Naive B cell (primary cell): ENCODE data around the gene ERVFRD-1. TPM values are rescaled to one million over a fixed set of nuclear protein-coding genes. Genes with fewer than 3 reads are reported as not detected.
"Not testable (repeated sequence)": the region's sequence is repeated elsewhere in the genome, so short reads cannot be mapped to it uniquely, and the experiment has no call there.

Experiments
- ATAC-seq, 2 donors: fragments of 150-1000 bp; cut with Tn5 transposase; 2 replicates each; pipeline ENCODE4 v1.10.0; 2021; ENCODE audit warnings: low read depth in 2 of 2, mild to moderate bottlenecking in 2 of 2, moderate library complexity in 2 of 2
- DNase-seq: peaks from one replicate; pipeline ENCODE4 v3.0.0; 2022
- H3K27ac Mint-ChIP-seq, 6 donors: one replicate each; pipeline ENCODE4 v1.8.0; 2020 to 2022; ENCODE audit warnings: mild to moderate bottlenecking in 6 of 6, mixed read lengths in 6 of 6, moderate library complexity in 5 of 6, inconsistent platforms in 2 of 6
- H3K27me3 Mint-ChIP-seq, 3 donors: one replicate each; pipeline ENCODE4 v1.8.0; 2021 to 2022; ENCODE audit warnings: mixed read lengths in 3 of 3, mild to moderate bottlenecking in 1 of 3
- H3K36me3 Mint-ChIP-seq, 2 donors: one replicate each; pipeline ENCODE4 v1.8.0; 2020 to 2022; ENCODE audit warnings: mixed read lengths in 2 of 2, inconsistent platforms in 1 of 2, mild to moderate bottlenecking in 1 of 2
- H3K4me1 Mint-ChIP-seq, 3 donors: one replicate each; pipeline ENCODE4 v1.8.0; 2020 to 2022; ENCODE audit warnings: mixed read lengths in 3 of 3, inconsistent platforms in 1 of 3, mild to moderate bottlenecking in 1 of 3, moderate library complexity in 1 of 3
- H3K4me3 Mint-ChIP-seq, 8 donors: one replicate each; pipeline ENCODE4 v1.8.0; 2020 to 2022; ENCODE audit warnings: mild to moderate bottlenecking in 8 of 8, mixed read lengths in 8 of 8, moderate library complexity in 8 of 8, inconsistent platforms in 2 of 8
- H3K9me3 Mint-ChIP-seq, 7 donors: one replicate each; pipeline ENCODE4 v1.8.0; 2020 to 2022; ENCODE audit warnings: mixed read lengths in 7 of 7, mild to moderate bottlenecking in 5 of 7, inconsistent platforms in 2 of 7, moderate library complexity in 1 of 7
- polyA plus RNA-seq, 6 donors: library from polyadenylated mRNA; unstranded; fragments of 300-500 nt; fragmentation: Illumina TruSeq; gene quantifications; one replicate each; pipeline ENCODE4 v1.2.3, GENCODE V29; 2021; ENCODE audit warnings: low read depth in 6 of 6

The ERVFRD-1 gene
- polyA plus RNA-seq, 6 donors from 2014 or later, result 0.15 TPM; not detected in 5

DNA sequence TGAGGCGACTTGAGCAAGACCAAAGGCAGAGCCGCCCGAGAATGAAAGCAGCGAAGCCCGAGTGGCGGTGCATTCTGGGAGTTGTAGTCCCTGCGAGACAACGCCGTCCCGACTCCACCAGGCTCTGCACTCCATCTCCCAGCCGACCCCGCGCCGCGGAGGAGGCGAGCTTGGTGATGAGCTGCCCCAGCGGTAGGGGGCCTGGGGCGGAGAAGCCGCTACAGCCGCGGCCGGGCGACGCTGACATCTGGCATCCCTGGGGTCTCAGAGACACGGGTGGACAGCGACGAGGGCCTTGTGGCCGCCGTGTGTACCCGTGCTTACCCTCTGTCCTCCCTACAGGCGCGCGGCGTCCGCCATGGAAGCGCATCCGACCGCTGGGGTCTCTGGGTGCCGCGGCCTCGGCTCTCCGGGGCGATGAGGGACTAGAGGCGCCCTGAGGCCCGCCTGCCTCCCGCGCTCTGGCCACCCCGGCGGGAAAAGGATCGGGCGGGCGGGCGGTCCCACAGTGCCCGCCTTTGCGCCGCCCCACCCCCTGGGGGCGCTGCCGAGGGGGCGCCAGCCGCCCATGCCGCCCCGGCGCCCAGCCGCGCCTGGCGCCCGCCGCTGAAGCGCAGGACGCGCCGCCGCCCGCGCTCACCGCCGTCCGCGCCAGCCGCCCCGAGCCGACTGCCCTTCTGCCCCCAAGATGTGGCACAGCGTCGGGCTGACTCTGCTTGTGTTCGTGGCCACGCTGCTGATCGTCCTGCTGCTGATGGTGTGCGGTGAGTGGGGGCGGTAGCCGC is 17.7 kb downstream of the ERVFRD-1 start, which contains the start of gene SMIM13:
Gene SMIM13 (plus strand): TSS at position 209 of the 785 bp plus-strand sequence. CDS start 480 bp downstream, at position 689.
- peak; percentile 95 for DNase-seq
- Mint-ChIP-seq H3K9me3 (no peaks in the 10 kb centered on the region), H3K36me3 (no peaks in the 10 kb centered on the region), H3K27ac (peak within 1 kb of the TSS; percentile 95 to 98 (median 96)), H3K27me3 (peaks cover 0 to 4% (median 0%) of the 10 kb centered on the region in 3 donors), H3K4me3 (peak within 1 kb of the TSS; percentile 90 to 99 (median 98)), H3K4me1 (peaks cover 16 to 26% (median 25%) of the 10 kb centered on the region in 3 donors)
- ATAC-seq, result peak; percentile 90

DNA sequence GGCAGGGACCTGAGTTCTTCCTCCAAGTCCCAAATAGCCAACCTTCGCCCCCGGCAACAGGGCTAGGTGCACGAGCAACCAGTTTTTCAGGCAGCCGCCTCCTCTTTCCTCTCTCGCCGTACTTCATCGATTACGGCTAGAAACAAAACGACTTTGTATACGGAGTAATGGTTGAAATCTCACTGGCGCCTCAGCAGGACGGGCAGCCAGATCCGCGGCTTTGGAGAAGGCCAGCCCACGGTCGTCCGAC is 18.2 kb downstream of the ERVFRD-1 start:
- peak overlapping the region; percentile 90 to 98 (median 97) for H3K4me3 Mint-ChIP-seq
- peaks cover 0 to 9% (median 0%) of the 10 kb centered on the region in 3 donors for H3K27me3 Mint-ChIP-seq
- H3K4me1 Mint-ChIP-seq, result peaks cover 16 to 26% (median 25%) of the 10 kb centered on the region in 3 donors
- DNase-seq, result no peak
- H3K27ac Mint-ChIP-seq, result peak overlapping the region; percentile 94 to 98 (median 96)
- peak; percentile 14 to 20 for ATAC-seq
- H3K9me3 Mint-ChIP-seq, result peaks cover 0 to 2% (median 0%) of the 10 kb centered on the region in 7 donors
- H3K36me3 Mint-ChIP-seq, result no peaks in the 10 kb centered on the region

DNA sequence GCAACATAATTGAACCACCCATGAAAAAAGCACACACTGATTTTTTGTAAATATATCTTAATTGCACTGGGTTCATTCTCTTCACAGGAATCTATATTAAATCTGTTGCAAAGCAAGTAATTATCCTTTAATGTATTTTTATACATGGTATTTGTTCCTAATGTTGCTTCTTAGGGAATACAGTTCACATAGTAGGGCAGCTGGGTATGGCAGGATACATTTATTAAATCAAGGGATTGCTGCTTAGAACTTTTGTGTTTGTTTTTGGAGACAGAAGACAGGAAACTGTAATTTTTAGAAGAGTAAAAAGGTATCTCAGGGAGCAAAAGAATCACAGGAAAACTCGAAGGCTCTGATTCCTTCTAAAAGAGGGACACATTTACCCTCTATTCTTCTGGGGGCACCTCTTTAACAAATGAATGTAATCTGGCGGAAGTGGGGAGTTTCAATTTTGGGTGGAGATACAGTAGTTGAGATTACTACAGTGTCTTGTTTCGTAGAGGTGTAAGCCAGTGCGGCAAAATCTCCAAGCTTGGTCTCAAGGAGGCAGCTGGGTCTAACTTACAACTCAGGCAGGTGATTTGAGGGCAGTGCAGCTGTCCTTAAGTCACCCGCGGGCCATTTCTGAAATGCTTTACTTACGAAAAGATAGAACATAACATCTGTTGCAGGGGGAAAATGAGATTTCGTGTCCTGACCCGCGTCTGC is 18.7 kb downstream of the ERVFRD-1 start:
- Mint-ChIP-seq H3K4me3 (peak overlapping the region; percentile 90 to 98 (median 97)), H3K4me1 (peaks cover 16 to 26% (median 25%) of the 10 kb centered on the region in 3 donors), H3K36me3 (no peaks in the 10 kb centered on the region), H3K9me3 (peaks cover 0 to 3% (median 0%) of the 10 kb centered on the region in 7 donors), H3K27ac (peak overlapping the region; percentile 94 to 98 (median 96)), H3K27me3 (peaks cover 0 to 14% (median 0%) of the 10 kb centered on the region in 3 donors)
- DNase-seq (no peak), ATAC-seq (peak; percentile 8 to 10)

DNA sequence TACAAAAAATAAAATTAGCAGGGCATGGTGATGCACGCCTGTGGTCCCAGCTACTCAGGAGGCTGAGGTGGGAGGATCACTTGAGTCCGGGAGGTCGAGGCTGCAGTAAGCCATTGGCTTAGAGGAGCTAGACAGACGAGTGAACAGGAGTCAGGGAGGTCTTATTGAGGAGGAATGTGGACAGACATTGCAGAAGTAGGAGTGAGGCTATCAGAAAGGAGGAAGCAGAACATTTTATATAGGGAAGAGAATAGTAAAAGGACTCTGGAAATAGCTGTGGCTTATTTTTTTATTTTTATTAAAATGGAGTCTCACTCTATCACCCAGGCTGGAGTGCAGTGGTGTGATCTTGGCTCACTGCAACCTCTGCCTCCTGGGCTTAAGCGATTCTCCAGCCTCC is 20.4 kb downstream of the ERVFRD-1 start:
- not testable (repeated sequence) for ATAC-seq, H3K36me3 Mint-ChIP-seq, H3K9me3 Mint-ChIP-seq, DNase-seq
- peak overlapping the region in 1 of 6 donors; percentile 81 for H3K27ac Mint-ChIP-seq
- H3K4me3 Mint-ChIP-seq, result peak overlapping the region in 2 of 8 donors; percentile 9 to 69
- H3K4me1 Mint-ChIP-seq, result peaks cover 13 to 23% (median 20%) of the 10 kb centered on the region in 3 donors
- H3K27me3 Mint-ChIP-seq, result peaks cover 0 to 14% (median 0%) of the 10 kb centered on the region in 3 donors

DNA sequence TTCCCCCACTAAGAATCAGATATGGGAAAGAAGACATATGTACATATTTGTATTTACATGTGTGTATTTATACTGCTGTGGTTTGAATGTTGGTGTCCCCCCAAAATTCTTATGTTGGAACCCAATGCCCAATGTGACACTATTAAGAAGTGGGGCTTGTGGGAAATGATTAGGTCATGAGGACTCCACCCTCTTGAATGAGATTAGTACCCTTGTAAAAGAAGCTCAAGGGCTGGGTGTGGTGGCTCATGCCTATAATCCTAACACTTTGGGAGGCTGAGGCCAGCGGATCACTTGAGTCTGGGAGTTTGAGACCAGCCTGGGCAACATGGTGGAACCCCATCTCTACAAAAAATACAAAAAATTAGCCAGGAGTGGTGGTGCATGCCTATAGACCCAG is 21.8 kb downstream of the ERVFRD-1 start:
- H3K27ac Mint-ChIP-seq, result peak overlapping the region in 1 of 6 donors; percentile 47
- no peak overlapping the region for H3K4me3 Mint-ChIP-seq
- peaks cover 0 to 4% (median 0%) of the 10 kb centered on the region in 7 donors for H3K9me3 Mint-ChIP-seq
- peaks cover 10 to 12% (median 12%) of the 10 kb centered on the region in 3 donors for H3K4me1 Mint-ChIP-seq
- H3K27me3 Mint-ChIP-seq, result peaks cover 0 to 14% (median under 1%) of the 10 kb centered on the region in 3 donors
- ATAC-seq (no peak), DNase-seq (no peak)
- H3K36me3 Mint-ChIP-seq, result no peaks in the 10 kb centered on the region

DNA sequence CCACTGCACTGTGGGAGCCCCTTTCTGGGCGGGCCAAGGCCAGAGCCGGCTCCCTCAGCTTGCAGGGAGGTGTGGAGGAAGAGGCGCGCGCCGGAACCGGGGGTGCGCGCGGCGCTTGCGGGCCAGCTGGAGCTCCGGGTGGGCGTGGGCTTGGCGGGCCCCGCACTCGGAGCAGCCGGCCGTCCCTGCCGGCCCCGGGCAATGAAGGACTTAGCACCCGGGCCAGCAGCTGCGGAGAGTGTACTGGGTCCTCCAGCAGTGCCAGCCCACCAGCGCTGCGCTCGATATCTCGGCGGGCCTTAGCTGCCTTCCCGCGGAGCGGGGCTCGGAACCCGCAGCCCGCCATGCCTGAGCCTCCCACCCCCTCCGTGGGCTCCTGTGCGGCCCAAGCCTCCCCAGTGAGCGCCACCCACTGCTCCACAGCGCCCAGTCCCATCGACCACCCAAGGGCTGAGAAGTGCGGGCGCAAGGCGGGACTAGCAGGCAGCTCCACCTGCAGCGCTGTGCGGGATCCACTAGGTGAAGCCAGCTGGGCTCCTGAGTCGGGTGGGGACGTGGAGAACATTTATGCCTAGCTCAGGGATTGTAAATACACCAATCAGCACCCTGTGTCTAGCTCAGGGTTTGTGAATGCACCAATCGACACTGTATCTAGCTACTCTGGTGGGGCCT is 24.2 kb downstream of the ERVFRD-1 start:
- H3K9me3 Mint-ChIP-seq, H3K4me3 Mint-ChIP-seq, DNase-seq, H3K36me3 Mint-ChIP-seq, H3K4me1 Mint-ChIP-seq, H3K27ac Mint-ChIP-seq, ATAC-seq: not testable (repeated sequence)
- H3K27me3 Mint-ChIP-seq, result peaks cover 0 to 14% (median 11%) of the 10 kb centered on the region in 3 donors

DNA sequence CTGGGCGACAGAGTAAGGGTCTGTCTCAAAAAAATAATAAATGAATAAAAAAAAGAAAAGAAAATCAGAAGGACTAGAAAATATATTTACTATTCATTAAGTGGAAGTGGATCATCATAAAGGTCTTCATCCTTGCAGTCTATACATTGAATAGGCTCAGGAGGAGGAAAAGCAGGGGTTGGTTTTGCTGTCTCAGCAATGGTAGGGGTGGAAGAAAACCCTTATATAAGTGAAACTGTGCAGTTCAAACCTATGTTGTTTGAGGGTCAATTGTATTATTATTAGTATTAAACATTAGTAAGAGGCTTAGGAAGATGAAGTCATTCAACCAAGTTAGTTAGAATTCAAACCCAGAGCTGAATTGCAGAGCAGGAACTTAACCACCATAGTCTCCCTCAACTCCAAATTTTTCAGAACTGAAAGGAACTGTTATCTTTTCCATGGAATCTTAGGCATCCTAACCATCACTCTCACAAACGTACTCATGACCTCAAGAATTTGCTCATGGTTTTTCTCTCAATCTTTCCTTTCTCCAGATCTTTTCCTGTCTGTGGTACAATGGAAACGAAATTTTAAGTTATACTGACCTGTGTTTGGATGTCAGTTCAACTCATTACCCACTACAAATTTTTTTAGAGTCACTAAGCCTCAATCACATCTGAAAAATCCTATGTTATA is 25.6 kb downstream of the ERVFRD-1 start:
- DNase-seq (no peak), ATAC-seq (no peak)
- Mint-ChIP-seq H3K27ac (no peak overlapping the region), H3K36me3 (no peaks in the 10 kb centered on the region), H3K9me3 (peaks cover 0 to 4% (median 0%) of the 10 kb centered on the region in 7 donors), H3K27me3 (peaks cover 0 to 14% (median 11%) of the 10 kb centered on the region in 3 donors), H3K4me1 (no peaks in the 10 kb centered on the region), H3K4me3 (no peak overlapping the region)

DNA sequence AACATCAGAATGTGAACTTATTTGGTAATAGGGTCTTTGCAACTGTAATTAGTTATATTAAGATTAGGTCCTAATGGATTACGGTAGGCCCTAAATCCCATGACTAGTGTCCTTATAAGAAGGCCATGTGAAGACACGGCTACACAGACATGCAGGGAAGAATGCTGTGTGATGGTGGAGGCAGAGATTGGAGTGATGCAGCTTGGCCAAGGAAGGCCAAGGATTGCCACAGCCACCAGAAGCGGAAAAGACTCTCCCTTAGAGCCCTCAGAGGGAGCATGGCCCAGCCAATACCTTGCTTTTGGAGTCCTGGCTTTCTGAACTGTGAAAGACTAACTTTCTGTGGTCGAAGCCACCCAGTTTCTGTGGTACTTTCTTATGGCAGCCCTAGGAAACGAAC is 27.6 kb downstream of the ERVFRD-1 start:
- H3K27me3 Mint-ChIP-seq, result peaks cover 0 to 11% (median 11%) of the 10 kb centered on the region in 3 donors
- peaks cover 0 to 4% (median 0%) of the 10 kb centered on the region in 7 donors for H3K9me3 Mint-ChIP-seq
- ATAC-seq, result no peak
- no peak for DNase-seq
- no peak overlapping the region for H3K4me3 Mint-ChIP-seq
- H3K4me1 Mint-ChIP-seq, result no peaks in the 10 kb centered on the region
- H3K27ac Mint-ChIP-seq, result no peak overlapping the region
- H3K36me3 Mint-ChIP-seq, result no peaks in the 10 kb centered on the region

DNA sequence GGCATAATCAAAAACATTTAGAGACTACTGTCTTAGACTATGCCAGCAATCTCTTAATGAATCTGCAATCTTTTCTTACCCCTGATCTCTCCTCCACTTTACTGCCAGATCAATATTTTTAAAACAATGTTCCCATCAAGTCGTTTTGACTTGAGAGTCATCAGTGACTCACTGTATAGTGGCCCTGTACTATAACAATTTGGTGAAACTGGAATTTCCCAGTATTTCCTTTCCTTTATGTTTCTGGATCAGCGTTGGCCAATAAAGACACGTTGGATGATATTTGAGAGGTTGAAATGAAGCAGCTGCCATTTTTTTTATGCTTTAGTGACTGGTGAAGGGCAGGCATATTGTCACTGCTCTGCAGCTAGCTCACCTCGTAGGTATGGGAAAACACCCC is 28.0 kb downstream of the ERVFRD-1 start:
- Mint-ChIP-seq H3K36me3 (no peaks in the 10 kb centered on the region), H3K27ac (no peak overlapping the region), H3K4me1 (no peaks in the 10 kb centered on the region), H3K4me3 (no peak overlapping the region), H3K27me3 (peaks cover 0 to 11% (median 7%) of the 10 kb centered on the region in 3 donors), H3K9me3 (peaks cover 0 to 4% (median 0%) of the 10 kb centered on the region in 7 donors)
- ATAC-seq (no peak), DNase-seq (no peak)

DNA sequence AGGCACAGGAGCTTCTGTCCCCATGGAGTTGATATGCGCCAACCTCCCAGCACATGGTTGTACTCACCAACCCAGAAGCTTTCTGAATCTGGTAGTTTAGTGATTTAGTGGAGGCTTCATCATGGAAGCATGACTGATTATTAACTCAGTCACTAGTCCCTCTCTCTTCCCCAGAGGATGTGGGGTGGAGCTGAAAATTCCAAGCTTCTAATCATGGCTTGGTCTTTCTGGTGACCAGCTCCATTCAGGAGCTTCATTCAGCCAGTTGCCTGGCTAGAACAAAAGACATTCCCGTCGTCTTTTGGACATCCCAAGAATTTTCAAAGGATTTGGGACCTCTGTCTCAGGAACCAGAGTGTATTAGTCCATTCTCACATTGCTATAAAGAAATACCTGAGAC is 31.2 kb downstream of the ERVFRD-1 start:
- no peak overlapping the region for H3K27ac Mint-ChIP-seq
- ATAC-seq (no peak), DNase-seq (no peak)
- peaks cover 0 to 11% (median 0%) of the 10 kb centered on the region in 3 donors for H3K27me3 Mint-ChIP-seq
- H3K36me3 Mint-ChIP-seq, result no peaks in the 10 kb centered on the region
- H3K4me3 Mint-ChIP-seq, result no peak overlapping the region
- H3K9me3 Mint-ChIP-seq, result no peaks in the 10 kb centered on the region
- no peaks in the 10 kb centered on the region for H3K4me1 Mint-ChIP-seq

DNA sequence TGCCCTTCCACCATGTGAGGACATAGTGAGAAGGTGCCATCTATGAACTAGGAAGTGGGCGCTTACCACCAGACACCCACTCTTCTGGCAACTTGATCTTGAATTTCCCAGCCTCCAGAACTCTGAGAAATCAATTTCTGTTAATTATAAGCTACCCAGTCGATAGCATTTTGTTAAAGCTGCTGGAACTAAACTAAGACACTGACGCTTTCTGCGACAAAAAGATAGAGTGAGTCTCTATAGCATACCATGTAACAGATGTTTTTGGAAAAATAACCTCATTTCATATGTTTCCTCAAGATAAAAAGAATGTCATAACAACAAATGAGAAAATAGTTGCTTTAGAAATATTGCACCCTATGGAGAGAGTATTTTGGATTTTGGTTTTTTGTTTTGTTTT is 33.3 kb downstream of the ERVFRD-1 start:
- ATAC-seq (no peak), DNase-seq (no peak)
- Mint-ChIP-seq H3K4me3 (no peak overlapping the region), H3K4me1 (no peaks in the 10 kb centered on the region), H3K9me3 (no peaks in the 10 kb centered on the region), H3K36me3 (no peaks in the 10 kb centered on the region), H3K27me3 (peaks cover 0 to 4% (median 0%) of the 10 kb centered on the region in 3 donors), H3K27ac (no peak overlapping the region)

DNA sequence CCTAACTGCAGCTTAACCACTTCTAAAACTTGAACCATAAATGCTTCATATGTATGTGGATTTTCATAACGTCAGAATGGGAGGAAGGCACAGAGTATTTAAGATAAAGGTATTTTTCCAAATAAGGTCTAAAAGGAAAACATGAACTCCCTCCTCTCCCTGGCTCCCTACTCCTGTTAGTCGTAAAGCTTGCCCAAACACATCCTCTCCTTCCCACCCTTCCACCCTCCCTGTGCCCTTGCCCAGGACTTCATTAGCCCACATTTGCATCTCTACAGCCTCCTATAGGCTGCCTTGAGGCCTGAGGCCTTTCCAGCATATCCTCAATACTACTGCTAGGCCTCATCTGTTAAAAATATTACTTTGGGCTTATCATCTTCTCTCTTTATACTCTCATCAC is 35.0 kb downstream of the ERVFRD-1 start:
- H3K27ac Mint-ChIP-seq, result no peak overlapping the region
- ATAC-seq, result no peak
- H3K9me3 Mint-ChIP-seq, result no peaks in the 10 kb centered on the region
- DNase-seq, result no peak
- H3K4me1 Mint-ChIP-seq, result no peaks in the 10 kb centered on the region
- H3K4me3 Mint-ChIP-seq, result no peak overlapping the region
- H3K27me3 Mint-ChIP-seq, result peaks cover 0 to 4% (median 0%) of the 10 kb centered on the region in 3 donors
- no peaks in the 10 kb centered on the region for H3K36me3 Mint-ChIP-seq

DNA sequence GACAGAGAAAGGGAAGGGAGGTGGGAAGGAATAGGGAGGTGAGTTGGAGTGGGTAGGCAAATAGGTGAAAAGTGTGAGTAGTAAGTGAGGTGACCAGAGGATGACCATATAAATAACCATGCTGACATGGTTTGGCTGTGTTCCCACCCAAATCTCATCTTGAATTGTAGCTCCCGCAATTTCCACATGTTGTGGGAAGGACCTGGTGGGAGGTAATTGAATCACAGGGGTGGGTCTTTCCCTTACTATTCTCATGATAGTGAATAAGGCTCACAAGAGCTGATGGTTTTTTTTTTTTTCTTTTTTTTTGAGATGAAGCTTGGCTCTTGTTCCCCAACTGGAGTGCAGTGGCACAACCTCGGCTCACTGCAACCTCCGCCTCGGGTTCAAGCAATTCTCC is 39.4 kb downstream of the ERVFRD-1 start:
- Mint-ChIP-seq H3K27ac (no peak overlapping the region), H3K36me3 (no peaks in the 10 kb centered on the region), H3K4me1 (no peaks in the 10 kb centered on the region), H3K9me3 (no peaks in the 10 kb centered on the region), H3K4me3 (peak overlapping the region in 1 of 8 donors; percentile 68), H3K27me3 (peaks cover 0 to 4% (median 0%) of the 10 kb centered on the region in 3 donors)
- no peak for DNase-seq
- ATAC-seq, result no peak
